H1 (cell line): ENCODE results near the gene MRTFB. TPM values are rescaled to one million over a fixed set of nuclear protein-coding genes. Genes with fewer than 3 reads are reported as not detected.
A peak's percentile ranks its signal among the peaks of the same experiment; 100 is the strongest.

Experiments
- CTCF ChIA-PET: fragments of 300-600 bp; sonication (Branson Sonifier 250); formaldehyde crosslinking; loops from one replicate; lab custom pipeline; 2021; ENCODE audit not compliant: partially characterized antibody; lab: Charles Lee
- POLR2A ChIA-PET: fragments of 300-600 bp; sonication (Branson Sonifier 250); formaldehyde crosslinking; loops from one replicate; lab custom pipeline; 2021; ENCODE audit warnings: inconsistent platforms; ENCODE audit not compliant: partially characterized antibody; lab: Charles Lee
- DNase-seq, 2 experiments: peaks; one replicate each; pipeline versions ENCODE4 v3.0.0 to v3.0.0-alpha.2; 2010 to 2022; ENCODE audit warnings: low spot score in 2 of 2, low read depth in 1 of 2, mixed read lengths in 1 of 2
- FAIRE-seq: peaks from 2 replicates; lab custom pipeline; 2011; peaks lifted over from hg19 to GRCh38; lab: Jason Lieb, UNC
- H2AFZ ChIP-seq: 2 replicates; pipeline ENCODE4 v1.8.1; 2012; ENCODE audit warnings: low read length, inconsistent platforms
- H2AK5ac ChIP-seq: 2 replicates; pipeline ENCODE4 v1.6.1; 2013; ENCODE audit warnings: low read depth, low read length
- H2BK120ac ChIP-seq: replicated peaks from 2 replicates; pipeline ENCODE3; 2013; ENCODE audit warnings: low read depth, low read length, inconsistent platforms
- H2BK12ac ChIP-seq: 2 replicates; pipeline ENCODE4 v1.6.1; 2013; ENCODE audit warnings: low read depth, low read length
- H2BK15ac ChIP-seq: 2 replicates; pipeline ENCODE4 v1.6.1; 2013; ENCODE audit warnings: low read length
- H2BK20ac ChIP-seq: 2 replicates; pipeline ENCODE4 v1.6.1; 2013; ENCODE audit warnings: low read length
- H2BK5ac ChIP-seq: 2 replicates; pipeline ENCODE4 v1.6.1; 2013; ENCODE audit warnings: low read depth, low read length
- H3K14ac ChIP-seq: 2 replicates; pipeline ENCODE4 v1.6.1; 2013; ENCODE audit warnings: inconsistent platforms; ENCODE audit not compliant: insufficient read length
- H3K18ac ChIP-seq: 2 replicates; pipeline ENCODE4 v1.6.1; 2013; ENCODE audit warnings: low read length; ENCODE audit errors: extremely low read depth
- H3K23ac ChIP-seq: 2 replicates; pipeline ENCODE4 v1.6.1; 2013; ENCODE audit warnings: inconsistent platforms; ENCODE audit not compliant: insufficient read length
- H3K23me2 ChIP-seq: 2 replicates; pipeline ENCODE4 v1.6.1; 2013; ENCODE audit warnings: low read depth, low read length
- H3K27ac ChIP-seq: 2 replicates; pipeline ENCODE4 v1.6.1; 2011; ENCODE audit warnings: low read depth, low read length, inconsistent platforms
- H3K27me3 ChIP-seq, 4 experiments: replicated peaks in 1 of 4; 1 replicate in 1 of 4; 2 replicates in 3 of 4; pipeline versions ENCODE4 v1.6.1 to v1.8.1; 2011 to 2013; ENCODE audit warnings: low read length in 3 of 4, mild to moderate bottlenecking in 3 of 4, inconsistent platforms in 2 of 4, mixed read lengths in 2 of 4, moderate library complexity in 1 of 4; ENCODE audit not compliant: control insufficient read depth in 3 of 4, insufficient read depth in 3 of 4; ENCODE audit errors: extremely low read depth in 1 of 4
- H3K36me3 ChIP-seq, 4 experiments: 2 replicates each; pipeline versions ENCODE4 v1.6.1 to v1.8.1; 2011 to 2013; ENCODE audit warnings: mild to moderate bottlenecking in 4 of 4, low read length in 3 of 4, moderate library complexity in 2 of 4, control low read depth in 1 of 4, inconsistent platforms in 1 of 4; ENCODE audit not compliant: insufficient read depth in 4 of 4, control insufficient read depth in 2 of 4
- H3K4ac ChIP-seq: replicated peaks from 2 replicates; pipeline ENCODE3; 2013; ENCODE audit warnings: low read length, low read depth, mixed read lengths, inconsistent platforms; ENCODE audit not compliant: insufficient read length
- H3K4me1 ChIP-seq, 4 experiments: replicated peaks in 1 of 4; 1 replicate in 1 of 4; 2 replicates in 3 of 4; pipeline versions ENCODE4 v1.6.1 to v1.8.1; 2011 to 2013; ENCODE audit warnings: low read length in 3 of 4, inconsistent platforms in 2 of 4, mixed read lengths in 1 of 4; ENCODE audit not compliant: insufficient read depth in 4 of 4, control insufficient read depth in 3 of 4
- H3K4me2 ChIP-seq, 2 experiments: 2 replicates each; pipeline versions ENCODE4 v1.6.1 to v1.8.1; 2011 to 2013; ENCODE audit warnings: low read depth in 2 of 2, low read length in 2 of 2, control low read depth in 1 of 2, inconsistent platforms in 1 of 2, mild to moderate bottlenecking in 1 of 2; ENCODE audit not compliant: insufficient read depth in 1 of 2
- H3K4me3 ChIP-seq, 4 experiments: fragments of 200-600, 300-600 bp in 1 of 4; sonication (generic), shearing (Covaris generic), sonication (Bioruptor Twin) in 1 of 4; 2 replicates each; pipeline versions ENCODE4 v1.5.1 to v1.8.1; 2011 to 2016; ENCODE audit warnings: low read length in 4 of 4, low read depth in 3 of 4, control low read depth in 2 of 4, inconsistent platforms in 2 of 4, mild to moderate bottlenecking in 2 of 4, mixed read lengths in 1 of 4, moderate library complexity in 1 of 4; ENCODE audit not compliant: insufficient read depth in 2 of 4; ENCODE audit errors: extremely low read depth in 1 of 4
- H3K56ac ChIP-seq: replicated peaks from 2 replicates; pipeline ENCODE3; 2013; ENCODE audit warnings: low read depth, mild to moderate bottlenecking, mixed read lengths, low read length, inconsistent platforms; ENCODE audit not compliant: insufficient read length
- H3K79me1 ChIP-seq: 2 replicates; pipeline ENCODE4 v1.6.1; 2013; ENCODE audit warnings: low read depth, low read length, control low read depth
- H3K79me2 ChIP-seq, 2 experiments: 2 replicates each; pipeline versions ENCODE4 v1.6.1 to v1.8.1; 2012 to 2013; ENCODE audit warnings: low read length in 2 of 2, mild to moderate bottlenecking in 2 of 2, inconsistent platforms in 1 of 2; ENCODE audit not compliant: insufficient read depth in 2 of 2, control insufficient read depth in 1 of 2
- H3K9ac ChIP-seq, 4 experiments: replicated peaks in 1 of 4; 1 replicate in 1 of 4; 2 replicates in 3 of 4; pipeline versions ENCODE4 v1.6.1 to v1.8.1; 2011 to 2013; ENCODE audit warnings: low read depth in 3 of 4, low read length in 3 of 4, control low read depth in 2 of 4, mild to moderate bottlenecking in 2 of 4, moderate library complexity in 2 of 4, inconsistent platforms in 1 of 4; ENCODE audit errors: extremely low read depth in 1 of 4
- H3K9me3 ChIP-seq, 2 experiments: 2 replicates each; pipeline versions ENCODE4 v1.6.1 to v1.8.1; 2012 to 2013; ENCODE audit warnings: mild to moderate bottlenecking in 2 of 2, moderate library complexity in 2 of 2, control low read depth in 1 of 2, inconsistent platforms in 1 of 2, low read depth in 1 of 2, low read length in 1 of 2, mixed read lengths in 1 of 2; ENCODE audit not compliant: insufficient read depth in 2 of 2
- H4K20me1 ChIP-seq, 2 experiments: replicated peaks in 1 of 2; 2 replicates each; pipeline versions ENCODE3 to v1.8.1; 2011 to 2013; ENCODE audit warnings: inconsistent platforms in 2 of 2, low read length in 2 of 2, mild to moderate bottlenecking in 1 of 2; ENCODE audit not compliant: insufficient read depth in 2 of 2, control insufficient read depth in 1 of 2
- H4K5ac ChIP-seq: 2 replicates; pipeline ENCODE4 v1.6.1; 2013; ENCODE audit warnings: low read length, low read depth, mixed read lengths, inconsistent platforms; ENCODE audit not compliant: insufficient read length
- H4K8ac ChIP-seq: 2 replicates; pipeline ENCODE4 v1.8.0; 2013; ENCODE audit warnings: mild to moderate bottlenecking, moderate library complexity, low read length, inconsistent platforms; ENCODE audit not compliant: insufficient read depth; ENCODE audit errors: extremely low read depth
- H4K91ac ChIP-seq: replicated peaks from 2 replicates; pipeline ENCODE3; 2013; ENCODE audit warnings: low read length, mixed read lengths, inconsistent platforms; ENCODE audit not compliant: insufficient read length
- BCL11A ChIP-seq, 2 experiments: IDR thresholded peaks; one replicate each; pipeline ENCODE4 v1.6.1; 2011; ENCODE audit warnings: low read depth in 2 of 2, low read length in 2 of 2, mild to moderate bottlenecking in 2 of 2
- CBX8 ChIP-seq: fragments of 300-800, 300-1000 bp; sonication (generic); IDR thresholded peaks from 2 replicates; pipeline ENCODE4 v1.7.1; 2016; ENCODE audit warnings: low read depth, low read length, borderline replicate concordance
- EZH2 ChIP-seq: fragments of 200-600 bp; sonication (generic); IDR thresholded peaks from 2 replicates; pipeline ENCODE4 v1.7.1; 2012; ENCODE audit warnings: low read depth, mild to moderate bottlenecking, moderate library complexity, low read length, inconsistent platforms; ENCODE audit not compliant: severe bottlenecking
- KDM4A ChIP-seq: IDR thresholded peaks from one replicate; pipeline ENCODE4 v1.7.1; 2012; ENCODE audit warnings: low read depth, mild to moderate bottlenecking, moderate library complexity, low read length, inconsistent platforms; ENCODE audit not compliant: severe bottlenecking
- POU5F1 ChIP-seq: IDR thresholded peaks from 2 replicates; pipeline ENCODE4 v1.6.1; 2011; ENCODE audit warnings: low read depth, mild to moderate bottlenecking, low read length, moderate library complexity
- SIN3A ChIP-seq, 2 experiments: IDR thresholded peaks in 1 of 2; conservative IDR thresholded peaks in 1 of 2; 2 replicates each; pipeline ENCODE4 v1.6.1; 2011 to 2012; ENCODE audit warnings: low read length in 2 of 2, improper control_type of control experiment in 1 of 2, low read depth in 1 of 2, mild to moderate bottlenecking in 1 of 2
- SIX5 ChIP-seq: IDR thresholded peaks from 2 replicates; pipeline ENCODE4 v1.6.1; 2011; ENCODE audit warnings: mild to moderate bottlenecking, low read depth, low read length
- WGBS, 2 experiments: shearing (Covaris generic) in 1 of 2; methylation state at CpG; one replicate each; pipeline versions ENCODE4 v1.1.6 to v1.1.7; 2013 to 2015; ENCODE audit warnings: low lambda C conversion rate in 2 of 2, mixed read lengths in 2 of 2, inconsistent platforms in 1 of 2, low coverage in 1 of 2, missing lambda C conversion rate in 1 of 2; ENCODE audit not compliant: insufficient replicate concordance in 2 of 2, insufficient coverage in 1 of 2, insufficient read length in 1 of 2; ENCODE audit errors: extremely low coverage in 1 of 2, missing lambda C conversion rate in 1 of 2; 5-methylcytosine and 5-hydroxymethylcytosine counted together
- polyA plus RNA-seq, 7 experiments: library from polyadenylated mRNA; depleted of rRNA in 3 of 7; stranded (reverse) in 5 of 7; unstranded in 2 of 7; fragments of >200 nt in 5 of 7; fragments of 200-250 nt in 2 of 7; gene quantifications; 1 replicate in 5 of 7; 2 replicates in 1 of 7; 4 replicates in 1 of 7; pipeline versions ENCODE4 v1.2.1 to v1.2.3, GENCODE V29; 2011 to 2013; ENCODE audit warnings: missing spikeins in 2 of 7, mixed read lengths in 2 of 7
- total RNA-seq: library from RNA; stranded (reverse); fragmentation: NEBNext Ultra II Directional; extraction: Animal tissue kit (Norgen Biotek cat#: 25700); gene quantifications from 2 replicates; pipeline ENCODE4 v1.2.1, GENCODE V29; 2021
- TF ChIP-seq, protein P1 (sequence below), 3 experiments: IDR thresholded peaks; 1 replicate in 2 of 3; 2 replicates in 1 of 3; pipeline versions ENCODE4 v1.5.1 to v1.6.1; 2011; ENCODE audit warnings: low read length in 3 of 3, mild to moderate bottlenecking in 3 of 3, inconsistent platforms in 2 of 3, low read depth in 1 of 3, moderate library complexity in 1 of 3; ENCODE audit not compliant: insufficient read depth in 1 of 3; ENCODE audit errors: control extremely low read depth in 1 of 3

MRTFB gene
- total and polyA plus RNA-seq, 2 of the 8 experiments (the other 6 are each of a cell fraction or from before 2014, with no cell fraction given) = 13.5 to 34.9 TPM

- Histone ChIP-seq H4K91ac (no peak overlapping the region), H3K79me1 (no peaks in the 10 kb centered on the region; the same call in 1 of the 2 replicates), H3K23me2 (no peaks in the 10 kb centered on the region), H3K18ac (no peak overlapping the region), H3K27ac (no peak overlapping the region), H3K9ac (no peak overlapping the region; a peak in 1 of 7 replicates)
- WGBS, 2 experiments = 73% methylated on average over 5 of the region's 5 CpGs; no CpG with 5 or more reads in 1 of the 2 experiments
- TF ChIP-seq, protein P1, sequence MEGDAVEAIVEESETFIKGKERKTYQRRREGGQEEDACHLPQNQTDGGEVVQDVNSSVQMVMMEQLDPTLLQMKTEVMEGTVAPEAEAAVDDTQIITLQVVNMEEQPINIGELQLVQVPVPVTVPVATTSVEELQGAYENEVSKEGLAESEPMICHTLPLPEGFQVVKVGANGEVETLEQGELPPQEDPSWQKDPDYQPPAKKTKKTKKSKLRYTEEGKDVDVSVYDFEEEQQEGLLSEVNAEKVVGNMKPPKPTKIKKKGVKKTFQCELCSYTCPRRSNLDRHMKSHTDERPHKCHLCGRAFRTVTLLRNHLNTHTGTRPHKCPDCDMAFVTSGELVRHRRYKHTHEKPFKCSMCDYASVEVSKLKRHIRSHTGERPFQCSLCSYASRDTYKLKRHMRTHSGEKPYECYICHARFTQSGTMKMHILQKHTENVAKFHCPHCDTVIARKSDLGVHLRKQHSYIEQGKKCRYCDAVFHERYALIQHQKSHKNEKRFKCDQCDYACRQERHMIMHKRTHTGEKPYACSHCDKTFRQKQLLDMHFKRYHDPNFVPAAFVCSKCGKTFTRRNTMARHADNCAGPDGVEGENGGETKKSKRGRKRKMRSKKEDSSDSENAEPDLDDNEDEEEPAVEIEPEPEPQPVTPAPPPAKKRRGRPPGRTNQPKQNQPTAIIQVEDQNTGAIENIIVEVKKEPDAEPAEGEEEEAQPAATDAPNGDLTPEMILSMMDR (IDR thresholded peaks at IDR 0.05; ENCODE audit: control extremely low read depth in 1 of 3, insufficient read depth in 1 of 3, low read depth in 1 of 3, low read length in 3 of 3) = no peak
- TF ChIP-seq KDM4A = no peak
- TF ChIP-seq EZH2 = no peak
- TF ChIP-seq BCL11A (IDR thresholded peaks at IDR 0.05; ENCODE audit: low read depth in 2 of 2, low read length in 2 of 2) = no peak
- TF ChIP-seq POU5F1 = no peak
- no peak for TF ChIP-seq SIN3A (conservative IDR thresholded peaks at IDR 0.05 in 1 of 2, IDR thresholded peaks at IDR 0.05 in 1 of 2; ENCODE audit: low read depth in 1 of 2, low read length in 2 of 2)
- TF ChIP-seq SIX5 = no peak
- no peak for TF ChIP-seq CBX8
- TF ChIP-seq, all 59 proteins: peak for 0
- H3K27me3 ChIP-seq = no peaks in the 10 kb centered on the region
- no peaks in the 10 kb centered on the region for H3K79me2 ChIP-seq
- H3K9me3 ChIP-seq = no peaks in the 10 kb centered on the region
- H3K56ac ChIP-seq = no peak overlapping the region
- H2BK15ac ChIP-seq = no peak overlapping the region
- FAIRE-seq = no peak
- H2BK12ac ChIP-seq = no peak overlapping the region
- H2AFZ ChIP-seq = no peak overlapping the region
- no peak overlapping the region for H4K8ac ChIP-seq
- peak overlapping the region; percentile 4 to 32 (median 26); a peak in 5 of 8 replicates for H3K4me3 ChIP-seq
- no peak overlapping the region for H2AK5ac ChIP-seq
- no peak overlapping the region for H2BK5ac ChIP-seq
- no peaks in the 10 kb centered on the region for H3K36me3 ChIP-seq
- no peak overlapping the region for H2BK120ac ChIP-seq
- DNase-seq = no peak
- H3K4me1 ChIP-seq = peaks cover 3 to 12% (median 7%) of the 10 kb centered on the region in 4 experiments
- H2BK20ac ChIP-seq = no peak overlapping the region
- H3K4me2 ChIP-seq = peak overlapping the region; percentile 58 to 65
- H3K14ac ChIP-seq = no peak overlapping the region
- no peak overlapping the region for H4K5ac ChIP-seq
- H4K20me1 ChIP-seq = peaks cover 0 to 4% of the 10 kb centered on the region in 2 experiments
- POLR2A ChIA-PET = interaction anchor here (1.1 to 1.2 kb wide), 2 partner anchors 10 to 99 kb away, joined by 3 to 4 read pairs; no protein-coding TSS in a partner anchor
- CTCF ChIA-PET = interaction anchor here (0.6 to 2.5 kb wide), 22 partner anchors 9 to 268 kb away, joined by 3 to 13 read pairs (median 4); no protein-coding TSS in a partner anchor
- no peak overlapping the region for H3K4ac ChIP-seq
- H3K23ac ChIP-seq = no peak overlapping the region
Measured at GRCh38 chr16:14186795-14187221, 115.7 kb downstream of the MRTFB start.
